MM.1S (cell line): ENCODE data around the gene CDC20B.

Experiments
- EZH2 ChIP-seq: fragments of 300-600 bp; sonication (generic); optimal IDR thresholded peaks from 2 replicates; pipeline ENCODE3; 2017; ENCODE audit warnings: low read depth, mild to moderate bottlenecking, antibody characterized with exemption, low read length, mixed read lengths
- TF ChIP-seq, protein P1 (sequence below): fragments of 300-600 bp; sonication (generic); IDR thresholded peaks from 2 replicates; pipeline ENCODE4 v1.5.1; 2016; ENCODE audit warnings: antibody characterized with exemption, low read length, mixed read lengths

- TF ChIP-seq, protein P1, sequence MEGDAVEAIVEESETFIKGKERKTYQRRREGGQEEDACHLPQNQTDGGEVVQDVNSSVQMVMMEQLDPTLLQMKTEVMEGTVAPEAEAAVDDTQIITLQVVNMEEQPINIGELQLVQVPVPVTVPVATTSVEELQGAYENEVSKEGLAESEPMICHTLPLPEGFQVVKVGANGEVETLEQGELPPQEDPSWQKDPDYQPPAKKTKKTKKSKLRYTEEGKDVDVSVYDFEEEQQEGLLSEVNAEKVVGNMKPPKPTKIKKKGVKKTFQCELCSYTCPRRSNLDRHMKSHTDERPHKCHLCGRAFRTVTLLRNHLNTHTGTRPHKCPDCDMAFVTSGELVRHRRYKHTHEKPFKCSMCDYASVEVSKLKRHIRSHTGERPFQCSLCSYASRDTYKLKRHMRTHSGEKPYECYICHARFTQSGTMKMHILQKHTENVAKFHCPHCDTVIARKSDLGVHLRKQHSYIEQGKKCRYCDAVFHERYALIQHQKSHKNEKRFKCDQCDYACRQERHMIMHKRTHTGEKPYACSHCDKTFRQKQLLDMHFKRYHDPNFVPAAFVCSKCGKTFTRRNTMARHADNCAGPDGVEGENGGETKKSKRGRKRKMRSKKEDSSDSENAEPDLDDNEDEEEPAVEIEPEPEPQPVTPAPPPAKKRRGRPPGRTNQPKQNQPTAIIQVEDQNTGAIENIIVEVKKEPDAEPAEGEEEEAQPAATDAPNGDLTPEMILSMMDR, result no peak
- TF ChIP-seq EZH2, result no peak
These were observed 10.3 kb downstream of the CDC20B start for GRCh38 chr5:55162666-55163065.
